K562 (cell line): ENCODE data around the gene B3GNT9. TPM values are rescaled to one million over a fixed set of nuclear protein-coding genes. Genes with fewer than 3 reads are reported as not detected.

ENCODE experiments used
- ATAC-seq: fragments of 200-7000 bp; cut with Tn5 transposase; 3 replicates; pipeline ENCODE4 v1.9.1; 2020; ENCODE audit warnings: moderate library complexity
- BruUV-seq: library from RNA; stranded (reverse); fragments of 400-500 nt; replicated peaks from 2 replicates; lab custom pipeline; 2021; lab: Mats Ljungman, UMichigan
- CTCF ChIA-PET: fragments of 300-600 bp; formaldehyde crosslinking; extraction: SDS; loops from one replicate; lab custom pipeline; 2021; ENCODE audit warnings: low intra/inter-chr PET ratio; lab: Yijun Ruan, JAX
- POLR2A ChIA-PET: fragments of 300-600, 350-650 bp; sonication (Branson Sonifier 250); formaldehyde crosslinking; extraction: SDS; loops from one replicate; lab custom pipeline; 2021; ENCODE audit warnings: antibody characterized with exemption, inconsistent platforms; lab: Yijun Ruan, JAX
- DNase-seq, 4 experiments: peaks; one replicate each; pipeline versions ENCODE4 v3.0.0 to v3.0.0-alpha.2; 2011 to 2018; ENCODE audit warnings: low spot score in 3 of 4, mixed read lengths in 3 of 4; ENCODE audit errors: extremely low read depth in 1 of 4
- FAIRE-seq: peaks from 2 replicates; lab custom pipeline; 2011; peaks lifted over from hg19 to GRCh38; lab: Jason Lieb, UNC
- H2AFZ ChIP-seq: 2 replicates; pipeline ENCODE4 v1.6.0; 2011; ENCODE audit warnings: low read depth, low read length, control low read depth, inconsistent platforms
- H3K27ac ChIP-seq: fragments of 200-600 bp; 3 replicates; pipeline ENCODE4 v1.8.0; 2011; ENCODE audit warnings: low read depth, mild to moderate bottlenecking, control low read depth, inconsistent platforms, low read length, moderate library complexity, mixed read lengths; ENCODE audit errors: extremely low read depth
- H3K27me3 ChIP-seq, 2 experiments: fragments of 300-600 bp in 1 of 2; 2 replicates in 1 of 2; 3 replicates in 1 of 2; pipeline versions ENCODE4 v1.6.0 to v1.8.0; 2011; ENCODE audit warnings: inconsistent platforms in 2 of 2, low read length in 2 of 2, mild to moderate bottlenecking in 1 of 2, mixed read lengths in 1 of 2, moderate library complexity in 1 of 2; ENCODE audit not compliant: control insufficient read depth in 2 of 2, insufficient read depth in 2 of 2
- H3K36me3 ChIP-seq: fragments of 300-600 bp; 3 replicates; pipeline ENCODE4 v1.8.0; 2011; ENCODE audit warnings: mild to moderate bottlenecking, low read length, inconsistent platforms; ENCODE audit not compliant: control insufficient read depth, insufficient read depth
- H3K4me1 ChIP-seq, 2 experiments: fragments of 200-600 bp in 1 of 2; replicated peaks in 1 of 2; 2 replicates in 1 of 2; 3 replicates in 1 of 2; pipeline versions ENCODE4 v1.5.1 to v1.8.0; 2011; ENCODE audit warnings: inconsistent platforms in 2 of 2, low read length in 2 of 2, mild to moderate bottlenecking in 1 of 2, mixed read lengths in 1 of 2, moderate library complexity in 1 of 2; ENCODE audit not compliant: control insufficient read depth in 2 of 2, insufficient read depth in 2 of 2
- H3K4me2 ChIP-seq: 2 replicates; pipeline ENCODE4 v1.6.1; 2011; ENCODE audit warnings: low read length, control low read depth, inconsistent platforms, mixed read lengths; ENCODE audit not compliant: insufficient read depth
- H3K4me3 ChIP-seq: fragments of 200-600 bp; sonication (generic), shearing (Covaris generic); 2 replicates; pipeline ENCODE4 v1.5.1; 2016; ENCODE audit warnings: control low read depth, inconsistent platforms
- H3K79me2 ChIP-seq: fragments of 200-600 bp; 3 replicates; pipeline ENCODE4 v1.8.0; 2011; ENCODE audit warnings: low read length, inconsistent platforms; ENCODE audit not compliant: control insufficient read depth, insufficient read depth
- H3K9ac ChIP-seq, 2 experiments: 2 replicates each; pipeline versions ENCODE4 v1.6.0 to v1.6.1; 2011; ENCODE audit warnings: low read depth in 2 of 2, low read length in 2 of 2, control low read depth in 1 of 2, inconsistent platforms in 1 of 2, mild to moderate bottlenecking in 1 of 2, mixed read lengths in 1 of 2; ENCODE audit not compliant: insufficient read depth in 1 of 2
- H3K9me1 ChIP-seq: one replicate; pipeline ENCODE4 v1.6.0; 2011; ENCODE audit warnings: inconsistent platforms, mild to moderate bottlenecking, low read length, moderate library complexity; ENCODE audit not compliant: control insufficient read depth, insufficient read depth
- H3K9me3 ChIP-seq: replicated peaks from 2 replicates; pipeline ENCODE4 v1.5.1; 2011; ENCODE audit warnings: low read depth, low read length, inconsistent platforms; ENCODE audit not compliant: control insufficient read depth, insufficient read depth
- H4K20me1 ChIP-seq: replicated peaks from 2 replicates; pipeline ENCODE4 v1.6.1; 2011; ENCODE audit warnings: low read length, inconsistent platforms, mixed read lengths; ENCODE audit not compliant: control insufficient read depth, insufficient read depth
- CBFA2T2 ChIP-seq: fragments of 450-650 bp; conservative IDR thresholded peaks from 2 replicates; pipeline ENCODE4 v1.6.1; 2017; ENCODE audit warnings: mild to moderate bottlenecking
- CGGBP1 ChIP-seq: fragments of 250-450 bp; sonication (Bioruptor Pico); IDR thresholded peaks from 2 replicates; pipeline ENCODE4 v1.9.0; 2021; ENCODE audit warnings: mild to moderate bottlenecking
- CUX1 ChIP-seq: fragments of 200-800 bp; sonication (Bioruptor generic); IDR thresholded peaks from 2 replicates; pipeline ENCODE4 v1.6.1; 2016; ENCODE audit warnings: missing genetic modification characterization, missing compliant biosample characterization
- HOMEZ ChIP-seq: fragments of 250-450 bp; sonication (Bioruptor Pico); IDR thresholded peaks from 2 replicates; pipeline ENCODE4 v1.4.0; 2020; ENCODE audit warnings: mild to moderate bottlenecking, moderate library complexity
- MNT ChIP-seq, 2 experiments: fragments of 450-650 bp; conservative IDR thresholded peaks; 2 replicates each; pipeline ENCODE4 v1.6.1; 2017; ENCODE audit warnings: mild to moderate bottlenecking in 2 of 2, moderate library complexity in 2 of 2
- PHB ChIP-seq: fragments of 250-450 bp; sonication (Bioruptor Pico); IDR thresholded peaks from 2 replicates; pipeline ENCODE4 v1.5.0; 2021
- RBFOX2 ChIP-seq: fragments of 200-400 bp; formaldehyde crosslinking; IDR thresholded peaks from 2 replicates; pipeline ENCODE4 v1.6.1; 2017; ENCODE audit warnings: low read depth, mild to moderate bottlenecking, low read length, moderate library complexity
- XRCC3 ChIP-seq: fragments of 450-650 bp; IDR thresholded peaks from 2 replicates; pipeline ENCODE4 v1.6.1; 2017; ENCODE audit warnings: mild to moderate bottlenecking, moderate library complexity
- ZBTB26 ChIP-seq: fragments of 450-650 bp; formaldehyde crosslinking; IDR thresholded peaks from 2 replicates; pipeline ENCODE4 v1.4.0; 2022; ENCODE audit warnings: missing genetic modification characterization
- ZNF197 ChIP-seq: fragments of 200-800 bp; sonication (Bioruptor generic); IDR thresholded peaks from 2 replicates; pipeline ENCODE4 v1.6.1; 2016; ENCODE audit warnings: low read depth, missing genetic modification characterization, missing compliant biosample characterization
- WGBS: fragments of 100-300 bp; shearing (Covaris generic); methylation state at CpG from one replicate; pipeline ENCODE4 v1.1.6; 2016; ENCODE audit warnings: low coverage, mixed read lengths; ENCODE audit not compliant: insufficient coverage; ENCODE audit errors: missing lambda C conversion rate; 5-methylcytosine and 5-hydroxymethylcytosine counted together
- in situ Hi-C: fragments of 300-500 bp; cut with MboI; formaldehyde crosslinking; loops from 4 replicates; pipeline ENCODE4 v1.15.0; 2018; ENCODE audit warnings: inconsistent platforms, mixed read lengths
- intact Hi-C: fragments of 100-400 bp; cut with micrococcal nuclease; formaldehyde crosslinking; loops from 2 replicates; pipeline ENCODE4 v1.14.2; 2022
- polyA plus RNA-seq, 8 experiments: library from polyadenylated mRNA; depleted of rRNA in 4 of 8; stranded (reverse) in 5 of 8; unstranded in 3 of 8; fragments of >200 nt; fragmentation: Nextera tagmentation in 2 of 8; fragmentation: Illumina TruSeq in 1 of 8; extraction: Ambion mirVana in 2 of 8; extraction: Trizol in 1 of 8; gene quantifications; 2 replicates each; pipeline versions ENCODE4 v1.2.1 to v1.2.3, GENCODE V29; 2011 to 2014; ENCODE audit warnings: inconsistent platforms in 1 of 8, missing spikeins in 1 of 8
- total RNA-seq, 7 experiments: library from RNA; depleted of rRNA in 6 of 7; stranded (reverse); fragments of >200 nt in 6 of 7; fragmentation: Illumina TruSeq in 2 of 7; extraction: Trizol in 2 of 7; gene quantifications; 2 replicates each; pipeline versions ENCODE4 v1.2.1 to v1.2.3, GENCODE V29; 2011 to 2021; ENCODE audit warnings: low replicate concordance in 1 of 7

B3GNT9 gene
- total and polyA plus RNA-seq, 9 of the 15 experiments (the other 6 are each of a cell fraction or from before 2014, with no cell fraction given) = 0.01 to 1.8 (median 1.1) TPM; not detected in 1

GRCh38 chr16:67109407-67110135 is 41.2 kb downstream of the B3GNT9 start, which contains the start of gene PHAF1:
Gene PHAF1 (plus strand): TSS chr16:67109941. CDS start chr16:67110176, 235 bp downstream.
- CTCF ChIA-PET = interaction anchor here (1.1 kb wide), 1 partner anchor 166 kb away, joined by 3 read pairs; no protein-coding TSS in a partner anchor
- no peaks in the 10 kb centered on the region for H3K9me1 ChIP-seq
- peak within 1 kb of the TSS; percentile 100 for H3K4me2 ChIP-seq
- H3K27me3 ChIP-seq = no peaks in the 10 kb centered on the region
- intact Hi-C loops = no loop called here
- H3K27ac ChIP-seq = peak within 1 kb of the TSS; percentile 90
- POLR2A ChIA-PET = interaction anchor here (0.6 to 0.7 kb wide), 3 partner anchors 21 to 1331 kb away, joined by 3 to 5 read pairs (median 3); no protein-coding TSS in a partner anchor
- FAIRE-seq = peak; percentile 84
- peaks cover 23 to 26% of the 10 kb centered on the region in 2 experiments; a peak in 4 of 5 replicates for H3K4me1 ChIP-seq
- peaks cover 46% of the 10 kb centered on the region for H3K79me2 ChIP-seq
- H3K9me3 ChIP-seq = no peaks in the 10 kb centered on the region
- peak within 1 kb of the TSS; percentile 98 for H3K4me3 ChIP-seq
- ATAC-seq = peak; percentile 94
- peaks cover 18% of the 10 kb centered on the region for H3K36me3 ChIP-seq
- 3% methylated on average over 59 of the region's 63 CpGs for WGBS
- peak; percentile 94 to 100 (median 99) for DNase-seq
- peak within 1 kb of the TSS; percentile 86 to 99 for H3K9ac ChIP-seq
- no peaks in the 10 kb centered on the region for H4K20me1 ChIP-seq
- BruUV-seq = no TSS peak
- H2AFZ ChIP-seq = peak within 1 kb of the TSS; percentile 100
- in situ Hi-C loops = no loop called here
- TF ChIP-seq XRCC3 (no peak), CUX1 (CRISPR knock-in tag) (no peak), RBFOX2 (peak; percentile 86), CBFA2T2 (no peak), MNT (conservative IDR thresholded peaks at IDR 0.05) (peak in 1 of 2 experiments; percentile 70; a peak in 1 of 4 replicates), PHB (CRISPR knock-in tag) (no peak), ZBTB26 (CRISPR knock-in tag) (peak; percentile 34; the same call in 1 of the 2 replicates), CGGBP1 (CRISPR knock-in tag) (peak; percentile 12; the same call in 1 of the 2 replicates), HOMEZ (CRISPR knock-in tag) (0 out of 2 replicates have a peak, but pooled peaks have one; percentile 53), ZNF197 (CRISPR knock-in tag) (no peak)
